MM.1S (cell line): ENCODE results near the gene SEPTIN14.
"Not testable (repeated sequence)": the region's sequence is repeated elsewhere in the genome, so short reads cannot be mapped to it uniquely, and the experiment has no call there.

Experiments
- DNase-seq: peaks from one replicate; pipeline ENCODE4 v3.0.0-alpha.2; 2015
- H2AFZ ChIP-seq: fragments of 300-600 bp; sonication (generic); 2 replicates; pipeline ENCODE4 v1.6.0; 2016; ENCODE audit warnings: antibody characterized with exemption, low read length
- H3F3A ChIP-seq: fragments of 300-600 bp; sonication (generic); 2 replicates; pipeline ENCODE4 v1.6.1; 2016; ENCODE audit warnings: mild to moderate bottlenecking, antibody characterized with exemption, low read length, moderate library complexity, mixed read lengths; ENCODE audit not compliant: insufficient read depth
- H3K27ac ChIP-seq: fragments of 300-600 bp; sonication (generic); 2 replicates; pipeline ENCODE4 v1.5.1; 2016; ENCODE audit warnings: mild to moderate bottlenecking, low read length
- H3K27me3 ChIP-seq: fragments of 300-600 bp; sonication (generic); replicated peaks from 2 replicates; pipeline ENCODE4 v1.6.0; 2016; ENCODE audit warnings: low read length; ENCODE audit not compliant: insufficient read depth
- H3K36me3 ChIP-seq: fragments of 300-600 bp; sonication (generic); replicated peaks from 2 replicates; pipeline ENCODE4 v1.6.1; 2016; ENCODE audit warnings: mild to moderate bottlenecking, low read length, mixed read lengths; ENCODE audit not compliant: insufficient read depth
- H3K4me1 ChIP-seq: fragments of 300-600 bp; sonication (generic); 2 replicates; pipeline ENCODE4 v1.6.1; 2016; ENCODE audit warnings: low read length, mixed read lengths
- H3K4me2 ChIP-seq: fragments of 300-600 bp; sonication (generic); 2 replicates; pipeline ENCODE4 v1.6.0; 2016; ENCODE audit warnings: low read depth, low read length
- H3K4me3 ChIP-seq: fragments of 300-600 bp; sonication (generic); 2 replicates; pipeline ENCODE4 v1.5.1; 2016; ENCODE audit warnings: low read length, mixed read lengths
- H3K79me2 ChIP-seq: fragments of 300-600 bp; sonication (generic); 2 replicates; pipeline ENCODE4 v1.6.1; 2016; ENCODE audit warnings: mixed run types, low read length, mixed read lengths
- H3K9ac ChIP-seq: fragments of 300-600 bp; sonication (generic); 2 replicates; pipeline ENCODE4 v1.6.1; 2016; ENCODE audit warnings: low read length, mixed read lengths
- H3K9me2 ChIP-seq: fragments of 300-600 bp; sonication (generic); replicated peaks from 2 replicates; pipeline ENCODE4 v1.6.1; 2016; ENCODE audit warnings: mild to moderate bottlenecking, low read length, mixed read lengths; ENCODE audit not compliant: insufficient read depth
- H3K9me3 ChIP-seq: fragments of 300-600 bp; sonication (generic); replicated peaks from 2 replicates; pipeline ENCODE4 v1.6.1; 2016; ENCODE audit warnings: mild to moderate bottlenecking, low read length, mixed read lengths; ENCODE audit not compliant: insufficient read depth
- H4K20me1 ChIP-seq: fragments of 300-600 bp; sonication (generic); 2 replicates; pipeline ENCODE4 v1.6.1; 2016; ENCODE audit warnings: mild to moderate bottlenecking, low read length, moderate library complexity, mixed read lengths; ENCODE audit not compliant: insufficient read depth
- EZH2 ChIP-seq: fragments of 300-600 bp; sonication (generic); optimal IDR thresholded peaks from 2 replicates; pipeline ENCODE3; 2017; ENCODE audit warnings: low read depth, mild to moderate bottlenecking, antibody characterized with exemption, low read length, mixed read lengths
- EZH2phosphoT487 ChIP-seq: fragments of 300-600 bp; sonication (generic); IDR thresholded peaks from 2 replicates; pipeline ENCODE4 v1.6.1; 2018; ENCODE audit warnings: antibody characterized with exemption, low read length
- TF ChIP-seq, protein P1 (sequence below): fragments of 300-600 bp; sonication (generic); IDR thresholded peaks from 2 replicates; pipeline ENCODE4 v1.5.1; 2016; ENCODE audit warnings: antibody characterized with exemption, low read length, mixed read lengths

The SEPTIN14 gene

DNA sequence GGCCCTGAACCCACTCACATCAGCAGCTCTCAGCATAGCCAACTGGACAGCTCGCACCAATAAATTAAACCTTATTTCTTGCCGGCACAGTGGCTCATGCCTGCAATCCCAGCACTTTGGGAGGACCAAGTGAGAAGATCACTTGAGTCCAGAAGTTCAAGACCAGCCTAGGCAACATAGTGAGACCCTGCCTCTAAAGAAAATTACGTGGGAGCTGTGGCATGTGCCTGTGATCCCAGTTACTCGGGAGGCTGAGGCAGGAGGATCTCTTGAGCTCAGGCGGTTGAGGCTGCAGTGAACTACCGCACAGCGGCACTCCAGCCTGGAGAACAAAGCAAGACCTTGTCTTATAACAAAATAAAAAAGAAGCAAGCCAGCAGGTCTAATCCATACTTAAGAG, 75.7 kb downstream of the SEPTIN14 start:
- no peaks in the 10 kb centered on the region for H3K36me3 ChIP-seq
- no peak overlapping the region for H3K4me2 ChIP-seq
- no peak overlapping the region for H3K4me3 ChIP-seq
- no peaks in the 10 kb centered on the region for H3K9me3 ChIP-seq
- H3K79me2 ChIP-seq: no peaks in the 10 kb centered on the region
- no peak for DNase-seq
- no peak for TF ChIP-seq EZH2
- TF ChIP-seq, protein P1, sequence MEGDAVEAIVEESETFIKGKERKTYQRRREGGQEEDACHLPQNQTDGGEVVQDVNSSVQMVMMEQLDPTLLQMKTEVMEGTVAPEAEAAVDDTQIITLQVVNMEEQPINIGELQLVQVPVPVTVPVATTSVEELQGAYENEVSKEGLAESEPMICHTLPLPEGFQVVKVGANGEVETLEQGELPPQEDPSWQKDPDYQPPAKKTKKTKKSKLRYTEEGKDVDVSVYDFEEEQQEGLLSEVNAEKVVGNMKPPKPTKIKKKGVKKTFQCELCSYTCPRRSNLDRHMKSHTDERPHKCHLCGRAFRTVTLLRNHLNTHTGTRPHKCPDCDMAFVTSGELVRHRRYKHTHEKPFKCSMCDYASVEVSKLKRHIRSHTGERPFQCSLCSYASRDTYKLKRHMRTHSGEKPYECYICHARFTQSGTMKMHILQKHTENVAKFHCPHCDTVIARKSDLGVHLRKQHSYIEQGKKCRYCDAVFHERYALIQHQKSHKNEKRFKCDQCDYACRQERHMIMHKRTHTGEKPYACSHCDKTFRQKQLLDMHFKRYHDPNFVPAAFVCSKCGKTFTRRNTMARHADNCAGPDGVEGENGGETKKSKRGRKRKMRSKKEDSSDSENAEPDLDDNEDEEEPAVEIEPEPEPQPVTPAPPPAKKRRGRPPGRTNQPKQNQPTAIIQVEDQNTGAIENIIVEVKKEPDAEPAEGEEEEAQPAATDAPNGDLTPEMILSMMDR: no peak
- TF ChIP-seq EZH2phosphoT487: no peak
- H3K4me1 ChIP-seq: no peaks in the 10 kb centered on the region
- no peaks in the 10 kb centered on the region for H3K27me3 ChIP-seq
- H3K9ac ChIP-seq: no peak overlapping the region
- H4K20me1 ChIP-seq: no peaks in the 10 kb centered on the region
- H3K9me2 ChIP-seq: no peaks in the 10 kb centered on the region
- H3F3A ChIP-seq: no peaks in the 10 kb centered on the region
- H3K27ac ChIP-seq: no peak overlapping the region
- no peak overlapping the region for H2AFZ ChIP-seq

DNA sequence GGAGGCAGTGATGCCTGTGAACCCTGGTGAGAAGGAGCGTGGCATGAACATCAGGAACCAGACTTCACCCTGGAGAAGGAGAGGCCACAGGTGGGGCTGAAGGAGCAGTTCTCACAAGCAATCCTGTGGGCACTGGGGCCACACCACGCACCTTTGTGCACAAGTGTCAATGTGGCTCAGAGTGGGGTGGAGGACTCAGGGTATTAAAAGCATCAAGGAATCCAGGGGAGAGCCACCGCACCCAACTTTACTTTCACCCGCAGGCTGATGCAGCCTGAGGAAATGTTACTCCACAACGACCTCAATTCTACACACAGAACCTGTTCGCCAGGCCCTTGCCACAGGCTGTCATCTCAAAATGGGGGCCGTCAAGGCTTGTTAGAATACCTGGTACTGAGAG, 77.1 kb downstream of the SEPTIN14 start:
- not testable (repeated sequence) for H4K20me1 ChIP-seq, DNase-seq, H3K4me1 ChIP-seq, H3K4me2 ChIP-seq, H3K4me3 ChIP-seq, H3K9me3 ChIP-seq, H3K9me2 ChIP-seq, H3K27me3 ChIP-seq, H3K36me3 ChIP-seq, H3F3A ChIP-seq, H2AFZ ChIP-seq, H3K9ac ChIP-seq, H3K79me2 ChIP-seq, H3K27ac ChIP-seq

DNA sequence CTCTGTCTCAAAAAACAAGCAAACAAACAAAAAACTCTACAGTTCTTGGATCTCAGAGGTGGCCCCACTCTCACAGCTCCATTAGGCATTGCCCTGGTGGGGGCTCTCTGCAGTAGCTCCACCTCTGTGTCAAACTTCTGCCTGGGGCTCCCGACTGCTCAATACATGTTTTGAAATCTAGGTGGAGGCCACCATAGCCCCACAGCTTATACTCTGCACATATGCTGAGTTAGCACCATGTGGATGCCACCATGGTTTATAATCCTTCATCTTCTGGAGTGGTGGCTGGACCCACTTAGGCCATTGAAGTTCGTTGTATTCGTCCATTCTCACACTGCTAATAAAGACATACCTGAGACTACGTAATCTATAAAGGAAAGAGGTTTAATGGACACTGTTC, 78.4 kb downstream of the SEPTIN14 start:
- Histone ChIP-seq H3K9ac (no peak overlapping the region), H3K4me1 (no peaks in the 10 kb centered on the region), H3K27ac (no peak overlapping the region), H3K9me3 (no peaks in the 10 kb centered on the region), H3K4me3 (no peak overlapping the region), H4K20me1 (no peaks in the 10 kb centered on the region), H3K9me2 (no peaks in the 10 kb centered on the region), H3K36me3 (no peaks in the 10 kb centered on the region), H3K4me2 (no peak overlapping the region), H3F3A (no peaks in the 10 kb centered on the region), H2AFZ (no peak overlapping the region), H3K27me3 (no peaks in the 10 kb centered on the region), H3K79me2 (no peaks in the 10 kb centered on the region)
- TF ChIP-seq EZH2phosphoT487: no peak
- TF ChIP-seq, protein P1: no peak
- TF ChIP-seq EZH2: no peak
- no peak for DNase-seq

DNA sequence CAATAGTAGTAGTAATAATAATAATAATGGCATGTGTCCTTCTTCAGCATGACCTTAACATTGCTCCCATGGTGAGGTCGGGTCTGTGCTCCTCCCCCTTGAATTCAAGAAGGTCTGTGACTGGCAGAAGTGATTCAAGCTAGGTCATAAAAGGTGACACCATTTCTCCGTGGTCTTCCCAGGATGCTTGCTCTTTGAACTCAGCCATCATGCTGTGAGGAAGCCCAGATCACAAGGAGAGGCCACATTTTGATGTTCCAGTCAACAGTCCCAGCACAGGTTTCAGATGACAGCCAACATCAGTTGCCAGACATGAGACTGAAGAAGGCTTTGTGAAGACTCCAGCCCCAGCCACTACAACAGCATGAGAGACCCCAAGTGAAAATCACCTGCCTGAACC, 83.9 kb downstream of the SEPTIN14 start:
- H3K9me3 ChIP-seq: no peaks in the 10 kb centered on the region
- no peaks in the 10 kb centered on the region for H3K9me2 ChIP-seq
- no peak overlapping the region for H3K4me3 ChIP-seq
- H3K27me3 ChIP-seq: no peaks in the 10 kb centered on the region
- no peak overlapping the region for H3K9ac ChIP-seq
- H3K79me2 ChIP-seq: no peaks in the 10 kb centered on the region
- TF ChIP-seq EZH2: no peak
- TF ChIP-seq, protein P1: no peak
- no peak for TF ChIP-seq EZH2phosphoT487
- no peak for DNase-seq
- H3K4me2 ChIP-seq: no peak overlapping the region
- H3F3A ChIP-seq: no peaks in the 10 kb centered on the region
- no peak overlapping the region for H2AFZ ChIP-seq
- no peaks in the 10 kb centered on the region for H3K4me1 ChIP-seq
- H3K27ac ChIP-seq: no peak overlapping the region
- H3K36me3 ChIP-seq: no peaks in the 10 kb centered on the region
- H4K20me1 ChIP-seq: no peaks in the 10 kb centered on the region
